ENCODE data around the gene GABARAPL2. TPM values are rescaled to one million over a fixed set of nuclear protein-coding genes. Genes with fewer than 3 reads are reported as not detected.
A peak's percentile ranks its signal among the peaks of the same experiment; 100 is the strongest.
"Not testable (repeated sequence)": the region's sequence is repeated elsewhere in the genome, so short reads cannot be mapped to it uniquely, and the experiment has no call there.

The GABARAPL2 gene
- total and polyA plus RNA-seq, 8 donors, result 29.8 to 198 (median 93.5) TPM

GRCh38 chr16:75541236-75541635, 24.9 kb upstream of the GABARAPL2 start:
- TF ChIP-seq EP300 (IDR thresholded peaks at IDR 0.05) (no peak), CTCF (IDR thresholded peaks at IDR 0.05) (no peak), POLR2A (IDR thresholded peaks at IDR 0.05) (no peak), POLR2AphosphoS5 (IDR thresholded peaks at IDR 0.05) (no peak)
- Histone ChIP-seq H3K4me3 (no peak overlapping the region), H3K27me3 (no peaks in the 10 kb centered on the region), H3K9me3 (no peaks in the 10 kb centered on the region), H3K36me3 (peaks cover 0 to 47% (median 12%) of the 10 kb centered on the region in 4 donors), H3K4me1 (no peaks in the 10 kb centered on the region), H3K27ac (no peak overlapping the region)
- peak in 1 of 2 donors; percentile 10 for DNase-seq
- intact Hi-C loops (cut with DNase I; ENCODE audit: low total_unique reads), result no loop called here
- 77 to 91% (median 86%) methylated on average over 5 of the region's 5 CpGs for WGBS, 5 donors

DNA sequence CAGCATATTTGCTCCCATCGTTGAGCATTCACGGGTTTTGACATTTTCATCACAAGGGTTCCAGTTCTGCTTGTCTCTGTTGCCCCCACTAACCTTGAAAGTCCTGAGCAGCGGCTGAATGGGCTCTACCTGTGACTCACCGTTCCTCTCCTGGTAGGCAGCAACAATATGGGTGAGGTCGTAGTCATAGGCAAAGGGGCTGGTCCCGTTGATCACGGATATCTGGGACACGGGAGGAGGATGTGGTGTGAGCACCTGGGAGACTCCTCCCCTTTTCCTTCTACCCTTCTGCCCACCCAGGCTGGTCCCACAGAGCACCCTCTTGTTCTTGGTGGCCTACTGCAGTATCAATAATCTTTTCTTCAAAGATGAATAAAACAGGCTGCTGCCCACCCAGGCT, 23.7 kb upstream of the GABARAPL2 start:
- H3K27ac ChIP-seq; DNase-seq; H3K4me1 ChIP-seq; H3K9me3 ChIP-seq; intact Hi-C loops (cut with DNase I; ENCODE audit: low total_unique reads); H3K4me3 ChIP-seq; H3K27me3 ChIP-seq: not testable (repeated sequence)
- H3K36me3 ChIP-seq, result peaks cover 0 to 47% (median 12%) of the 10 kb centered on the region in 4 donors
- WGBS, 5 donors, result 81 to 95% (median 92%) methylated on average over 8 of the region's 8 CpGs

GRCh38 chr16:75545879-75546278, 20.3 kb upstream of the GABARAPL2 start:
- H3K27ac ChIP-seq; H3K4me1 ChIP-seq; DNase-seq; intact Hi-C loops (cut with DNase I; ENCODE audit: low total_unique reads); H3K9me3 ChIP-seq; H3K27me3 ChIP-seq; H3K4me3 ChIP-seq: not testable (repeated sequence)
- H3K36me3 ChIP-seq, result peaks cover 0 to 39% (median 12%) of the 10 kb centered on the region in 4 donors
- 86% methylated on average over 1 of the region's 1 CpG; no CpG with 5 or more reads in 4 of the 5 donors for WGBS, 5 donors

- Histone ChIP-seq H3K27ac (no peak overlapping the region), H3K4me1 (no peaks in the 10 kb centered on the region), H3K36me3 (peaks cover 0 to 35% (median 12%) of the 10 kb centered on the region in 4 donors), H3K27me3 (no peaks in the 10 kb centered on the region), H3K4me3 (no peak overlapping the region), H3K9me3 (no peaks in the 10 kb centered on the region)
- intact Hi-C loops (cut with DNase I; ENCODE audit: low total_unique reads), result no loop called here
- no peak for DNase-seq
- 93 to 96% (median 94%) methylated on average over 7 of the region's 7 CpGs for WGBS, 5 donors
- TF ChIP-seq POLR2A (IDR thresholded peaks at IDR 0.05) (no peak), EP300 (IDR thresholded peaks at IDR 0.05) (no peak), POLR2AphosphoS5 (IDR thresholded peaks at IDR 0.05) (no peak), CTCF (IDR thresholded peaks at IDR 0.05) (no peak)
These were observed 19.9 kb upstream of the GABARAPL2 start for GRCh38 chr16:75546293-75546692.

- H3K27ac ChIP-seq; intact Hi-C loops (cut with DNase I; ENCODE audit: low total_unique reads); H3K4me1 ChIP-seq; DNase-seq; H3K9me3 ChIP-seq; H3K4me3 ChIP-seq; H3K27me3 ChIP-seq: not testable (repeated sequence)
- WGBS, 5 donors, result 94 to 98% (median 96%) methylated on average over 9 of the region's 9 CpGs
- peaks cover 0 to 15% (median 6%) of the 10 kb centered on the region in 4 donors for H3K36me3 ChIP-seq
These were observed 17.7 kb upstream of the GABARAPL2 start for GRCh38 chr16:75548456-75548855.

DNA sequence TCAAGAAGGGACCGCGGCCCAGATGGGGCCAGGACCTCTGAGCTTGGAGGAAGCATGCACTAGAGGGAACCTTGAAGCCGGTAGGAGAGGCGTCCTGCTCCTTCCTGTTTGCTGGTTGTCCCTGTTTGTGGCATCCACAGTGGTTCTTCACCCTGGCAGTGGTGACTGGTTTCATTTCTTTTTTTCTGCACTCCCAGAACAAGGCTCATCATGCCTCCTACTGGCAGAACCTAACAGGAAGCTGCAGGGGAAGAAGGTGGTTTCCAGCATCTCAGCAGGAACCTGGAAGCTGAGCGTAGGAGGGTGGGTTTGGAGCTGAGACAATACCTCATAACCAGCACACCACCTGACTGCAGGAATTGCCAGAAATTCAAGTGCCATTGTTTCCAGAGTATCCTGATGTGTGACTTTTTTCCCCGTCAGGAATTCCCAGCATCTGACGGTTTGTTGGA, 15.9 kb upstream of the GABARAPL2 start:
- Histone ChIP-seq H3K4me1 (peaks cover 7 to 11% (median 8%) of the 10 kb centered on the region in 4 donors), H3K36me3 (no peaks in the 10 kb centered on the region), H3K9me3 (no peaks in the 10 kb centered on the region), H3K27me3 (no peaks in the 10 kb centered on the region), H3K27ac (peak overlapping the region in 2 of 5 donors; percentile 2 to 30), H3K4me3 (no peak overlapping the region)
- intact Hi-C loops (cut with DNase I; ENCODE audit: low total_unique reads), result no loop called here
- DNase-seq, result peak; percentile 31 to 73
- WGBS, 5 donors, result 67 to 86% (median 79%) methylated on average over 7 of the region's 7 CpGs
- TF ChIP-seq CTCF (IDR thresholded peaks at IDR 0.05), result peak in 1 of 7 experiments; percentile 30
- no peak for TF ChIP-seq POLR2A (IDR thresholded peaks at IDR 0.05)
- peak in 1 of 3 donors; percentile 18 for TF ChIP-seq POLR2AphosphoS5 (IDR thresholded peaks at IDR 0.05)
- TF ChIP-seq EP300 (IDR thresholded peaks at IDR 0.05), result no peak

Data from stomach (tissue), 9 donors.